Neural cell (in vitro differentiated cells): Measurements from ENCODE around the gene RBAK. TPM values are rescaled to one million over a fixed set of nuclear protein-coding genes. Genes with fewer than 3 reads are reported as not detected.

Experiments used
- H2AFZ ChIP-seq: fragments of 200-600, 300-800 bp; sonication (generic), shearing (Covaris generic); 2 replicates; pipeline ENCODE4 v1.6.0; 2014; ENCODE audit warnings: low read depth, mild to moderate bottlenecking, antibody characterized with exemption, low read length, moderate library complexity
- H3F3A ChIP-seq: fragments of 200-600 bp; shearing (Covaris generic); 2 replicates; pipeline ENCODE4 v1.6.1; 2016; ENCODE audit warnings: mild to moderate bottlenecking, moderate library complexity, mixed read lengths, antibody characterized with exemption, low read length; ENCODE audit not compliant: insufficient read depth, poor library complexity, severe bottlenecking
- H3K27ac ChIP-seq: fragments of 200-600, 300-800 bp; sonication (generic), shearing (Covaris generic); 2 replicates; pipeline ENCODE4 v1.5.1; 2014; ENCODE audit warnings: mild to moderate bottlenecking, low read length, moderate library complexity
- H3K27me3 ChIP-seq: fragments of 300-800, 200-600 bp; sonication (generic), shearing (Covaris generic); 2 replicates; pipeline ENCODE4 v1.6.0; 2014; ENCODE audit warnings: mild to moderate bottlenecking, low read depth, low read length, moderate library complexity; ENCODE audit not compliant: insufficient read depth
- H3K36me3 ChIP-seq: fragments of 300-800, 200-600 bp; sonication (generic), shearing (Covaris generic); 2 replicates; pipeline ENCODE4 v1.5.1; 2014; ENCODE audit warnings: mild to moderate bottlenecking, antibody characterized with exemption, low read length, moderate library complexity; ENCODE audit not compliant: insufficient read depth
- H3K4me2 ChIP-seq: fragments of 300-800, 200-600 bp; sonication (generic), shearing (Covaris generic); 2 replicates; pipeline ENCODE4 v1.6.0; 2014; ENCODE audit warnings: mild to moderate bottlenecking, low read length
- H3K4me3 ChIP-seq: fragments of 300-800, 200-600 bp; sonication (generic), shearing (Covaris generic); 2 replicates; pipeline ENCODE4 v1.5.1; 2014; ENCODE audit warnings: mild to moderate bottlenecking, low read length, moderate library complexity
- H3K79me2 ChIP-seq: fragments of 200-600 bp; shearing (Covaris generic); replicated peaks from 2 replicates; pipeline ENCODE4 v1.6.0; 2014; ENCODE audit warnings: mild to moderate bottlenecking, low read length, moderate library complexity; ENCODE audit not compliant: insufficient read depth
- H3K9ac ChIP-seq: fragments of 300-800, 200-600 bp; sonication (generic), shearing (Covaris generic); 2 replicates; pipeline ENCODE4 v1.6.1; 2016; ENCODE audit warnings: mild to moderate bottlenecking, low read length, mixed read lengths
- H3K9me2 ChIP-seq: fragments of 200-600 bp; shearing (Covaris generic); 2 replicates; pipeline ENCODE4 v1.6.1; 2016; ENCODE audit warnings: mild to moderate bottlenecking, low read length, mixed read lengths; ENCODE audit not compliant: insufficient read depth
- H3K9me3 ChIP-seq: fragments of 200-600, 300-800 bp; sonication (generic), shearing (Covaris generic); 2 replicates; pipeline ENCODE4 v1.6.1; 2016; ENCODE audit warnings: mild to moderate bottlenecking, mixed run types, low read length, moderate library complexity, mixed read lengths
- H4K20me1 ChIP-seq: fragments of 200-600 bp; shearing (Covaris generic); 2 replicates; pipeline ENCODE4 v1.6.1; 2016; ENCODE audit warnings: mild to moderate bottlenecking, mixed run types; ENCODE audit not compliant: insufficient read depth
- EP300 ChIP-seq: fragments of 450-650 bp; conservative IDR thresholded peaks from 2 replicates; pipeline ENCODE4 v1.6.1; 2014; ENCODE audit warnings: antibody characterized with exemption, mild to moderate bottlenecking, moderate library complexity; ENCODE audit not compliant: poor library complexity, severe bottlenecking
- EZH2 ChIP-seq: fragments of 200-600, 300-800 bp; shearing (Covaris generic), sonication (generic); IDR thresholded peaks from 2 replicates; pipeline ENCODE4 v1.6.1; 2014; ENCODE audit warnings: antibody characterized with exemption, low read length, borderline replicate concordance, mild to moderate bottlenecking; ENCODE audit not compliant: insufficient read depth, poor library complexity, severe bottlenecking
- MXI1 ChIP-seq: fragments of 450-650 bp; conservative IDR thresholded peaks from 2 replicates; pipeline ENCODE4 v1.6.1; 2014; ENCODE audit warnings: antibody characterized with exemption, mild to moderate bottlenecking; ENCODE audit not compliant: poor library complexity, severe bottlenecking
- POLR2AphosphoS5 ChIP-seq: IDR thresholded peaks from 2 replicates; pipeline ENCODE4 v1.6.1; 2012
- RAD21 ChIP-seq: fragments of 450-650 bp; conservative IDR thresholded peaks from 2 replicates; pipeline ENCODE4 v1.6.1; 2014; ENCODE audit warnings: antibody characterized with exemption, mild to moderate bottlenecking, moderate library complexity
- SMC3 ChIP-seq: fragments of 450-650 bp; conservative IDR thresholded peaks from 2 replicates; pipeline ENCODE4 v1.6.1; 2014; ENCODE audit warnings: antibody characterized with exemption, mild to moderate bottlenecking, moderate library complexity; ENCODE audit not compliant: poor library complexity
- TAF1 ChIP-seq: IDR thresholded peaks from 2 replicates; pipeline ENCODE4 v1.6.1; 2012; ENCODE audit warnings: low read depth
- polyA plus RNA-seq: library from polyadenylated mRNA; depleted of rRNA; stranded (reverse); fragments of >200 nt; gene quantifications from 2 replicates; pipeline ENCODE4 v1.2.3, GENCODE V29; 2014
- TF ChIP-seq, protein P1 (sequence below): IDR thresholded peaks from 2 replicates; pipeline ENCODE4 v1.6.1; 2012; ENCODE audit warnings: borderline replicate concordance
- TF ChIP-seq, protein P2 (sequence below): fragments of 450-650 bp; IDR thresholded peaks from 2 replicates; pipeline ENCODE4 v1.5.1; 2014; ENCODE audit warnings: antibody characterized with exemption, mild to moderate bottlenecking, moderate library complexity; ENCODE audit not compliant: poor library complexity, severe bottlenecking

The RBAK gene
- polyA plus RNA-seq, 1 donor from 2014 or later = 12.0 TPM

DNA sequence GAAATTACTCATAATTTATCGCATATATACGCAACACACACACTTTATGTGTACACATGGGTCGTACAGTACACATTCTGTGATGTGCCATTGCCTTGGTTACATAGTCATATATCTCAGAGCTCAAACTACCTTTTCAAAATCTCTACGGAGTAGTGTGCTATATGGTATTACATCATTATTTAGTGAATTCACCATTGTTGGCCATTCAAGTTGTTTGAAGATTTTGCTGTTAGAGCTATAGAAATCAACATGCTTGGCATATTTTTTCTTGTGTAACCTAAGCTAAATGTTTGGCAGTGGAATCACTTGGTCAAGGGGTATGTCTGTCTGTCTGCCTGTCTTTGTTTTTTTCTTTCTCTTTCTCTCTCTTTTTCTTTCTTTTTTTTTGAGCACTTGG, 44.7 kb upstream of the RBAK start (continued):
- no peak for TF ChIP-seq EP300

DNA sequence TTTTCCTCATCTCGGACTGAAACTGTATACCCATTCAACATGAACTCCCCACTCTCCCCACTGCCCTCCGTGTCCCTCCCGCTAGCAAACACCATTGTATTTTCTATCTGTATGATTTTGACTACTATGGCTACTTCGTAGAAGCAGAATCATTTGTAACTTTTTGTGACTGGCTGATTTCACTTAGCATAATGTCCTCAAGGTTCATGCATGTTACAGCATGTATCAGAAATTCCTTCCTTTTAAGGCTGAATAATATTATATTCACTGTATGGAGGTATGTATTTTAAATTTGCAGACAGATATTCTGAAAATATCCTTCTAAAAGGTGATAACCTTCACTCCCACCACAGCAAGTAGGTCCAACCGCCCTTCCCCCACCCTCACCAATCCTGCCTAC, 43.7 kb upstream of the RBAK start:
- Histone ChIP-seq H3K9ac (no peak overlapping the region), H3F3A (no peaks in the 10 kb centered on the region), H3K79me2 (no peaks in the 10 kb centered on the region), H4K20me1 (no peaks in the 10 kb centered on the region), H3K4me2 (no peak overlapping the region), H3K36me3 (peaks cover 3% of the 10 kb centered on the region), H3K9me2 (no peaks in the 10 kb centered on the region), H3K27ac (no peak overlapping the region), H3K4me3 (no peak overlapping the region), H3K27me3 (no peaks in the 10 kb centered on the region), H2AFZ (no peak overlapping the region), H3K9me3 (no peaks in the 10 kb centered on the region)
- no peak for TF ChIP-seq EP300
- TF ChIP-seq POLR2AphosphoS5 = no peak
- TF ChIP-seq, protein P1, sequence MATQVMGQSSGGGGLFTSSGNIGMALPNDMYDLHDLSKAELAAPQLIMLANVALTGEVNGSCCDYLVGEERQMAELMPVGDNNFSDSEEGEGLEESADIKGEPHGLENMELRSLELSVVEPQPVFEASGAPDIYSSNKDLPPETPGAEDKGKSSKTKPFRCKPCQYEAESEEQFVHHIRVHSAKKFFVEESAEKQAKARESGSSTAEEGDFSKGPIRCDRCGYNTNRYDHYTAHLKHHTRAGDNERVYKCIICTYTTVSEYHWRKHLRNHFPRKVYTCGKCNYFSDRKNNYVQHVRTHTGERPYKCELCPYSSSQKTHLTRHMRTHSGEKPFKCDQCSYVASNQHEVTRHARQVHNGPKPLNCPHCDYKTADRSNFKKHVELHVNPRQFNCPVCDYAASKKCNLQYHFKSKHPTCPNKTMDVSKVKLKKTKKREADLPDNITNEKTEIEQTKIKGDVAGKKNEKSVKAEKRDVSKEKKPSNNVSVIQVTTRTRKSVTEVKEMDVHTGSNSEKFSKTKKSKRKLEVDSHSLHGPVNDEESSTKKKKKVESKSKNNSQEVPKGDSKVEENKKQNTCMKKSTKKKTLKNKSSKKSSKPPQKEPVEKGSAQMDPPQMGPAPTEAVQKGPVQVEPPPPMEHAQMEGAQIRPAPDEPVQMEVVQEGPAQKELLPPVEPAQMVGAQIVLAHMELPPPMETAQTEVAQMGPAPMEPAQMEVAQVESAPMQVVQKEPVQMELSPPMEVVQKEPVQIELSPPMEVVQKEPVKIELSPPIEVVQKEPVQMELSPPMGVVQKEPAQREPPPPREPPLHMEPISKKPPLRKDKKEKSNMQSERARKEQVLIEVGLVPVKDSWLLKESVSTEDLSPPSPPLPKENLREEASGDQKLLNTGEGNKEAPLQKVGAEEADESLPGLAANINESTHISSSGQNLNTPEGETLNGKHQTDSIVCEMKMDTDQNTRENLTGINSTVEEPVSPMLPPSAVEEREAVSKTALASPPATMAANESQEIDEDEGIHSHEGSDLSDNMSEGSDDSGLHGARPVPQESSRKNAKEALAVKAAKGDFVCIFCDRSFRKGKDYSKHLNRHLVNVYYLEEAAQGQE = no peak
- TF ChIP-seq MXI1 = no peak
- TF ChIP-seq SMC3 = no peak
- no peak for TF ChIP-seq EZH2
- TF ChIP-seq, protein P2, sequence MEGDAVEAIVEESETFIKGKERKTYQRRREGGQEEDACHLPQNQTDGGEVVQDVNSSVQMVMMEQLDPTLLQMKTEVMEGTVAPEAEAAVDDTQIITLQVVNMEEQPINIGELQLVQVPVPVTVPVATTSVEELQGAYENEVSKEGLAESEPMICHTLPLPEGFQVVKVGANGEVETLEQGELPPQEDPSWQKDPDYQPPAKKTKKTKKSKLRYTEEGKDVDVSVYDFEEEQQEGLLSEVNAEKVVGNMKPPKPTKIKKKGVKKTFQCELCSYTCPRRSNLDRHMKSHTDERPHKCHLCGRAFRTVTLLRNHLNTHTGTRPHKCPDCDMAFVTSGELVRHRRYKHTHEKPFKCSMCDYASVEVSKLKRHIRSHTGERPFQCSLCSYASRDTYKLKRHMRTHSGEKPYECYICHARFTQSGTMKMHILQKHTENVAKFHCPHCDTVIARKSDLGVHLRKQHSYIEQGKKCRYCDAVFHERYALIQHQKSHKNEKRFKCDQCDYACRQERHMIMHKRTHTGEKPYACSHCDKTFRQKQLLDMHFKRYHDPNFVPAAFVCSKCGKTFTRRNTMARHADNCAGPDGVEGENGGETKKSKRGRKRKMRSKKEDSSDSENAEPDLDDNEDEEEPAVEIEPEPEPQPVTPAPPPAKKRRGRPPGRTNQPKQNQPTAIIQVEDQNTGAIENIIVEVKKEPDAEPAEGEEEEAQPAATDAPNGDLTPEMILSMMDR = no peak
- no peak for TF ChIP-seq TAF1
- TF ChIP-seq RAD21 = no peak

DNA sequence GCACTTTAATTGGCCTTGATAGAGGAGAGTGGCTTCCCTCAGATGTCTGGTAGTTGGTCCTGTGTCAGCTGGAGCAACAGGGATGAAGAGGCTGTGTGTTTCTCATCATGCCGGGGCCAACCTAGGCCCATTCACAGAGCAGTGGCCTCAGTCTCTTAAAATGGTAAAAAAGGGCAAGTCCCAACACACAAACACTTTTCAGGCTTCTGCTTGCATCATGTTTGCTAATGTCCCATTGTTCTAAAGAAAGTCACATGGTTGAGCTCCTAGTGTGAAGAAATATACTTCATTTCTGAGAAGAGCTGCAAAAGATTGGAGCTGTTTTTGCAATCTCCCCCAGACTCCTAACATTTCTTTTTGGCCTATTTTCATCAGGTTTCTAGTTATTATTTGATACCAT, 40.6 kb upstream of the RBAK start:
- H3F3A ChIP-seq = no peaks in the 10 kb centered on the region
- no peak overlapping the region for H3K9ac ChIP-seq
- H3K4me3 ChIP-seq = no peak overlapping the region
- H3K79me2 ChIP-seq = no peaks in the 10 kb centered on the region
- H3K36me3 ChIP-seq = peaks cover 3% of the 10 kb centered on the region
- no peaks in the 10 kb centered on the region for H3K9me3 ChIP-seq
- no peak overlapping the region for H3K4me2 ChIP-seq
- H4K20me1 ChIP-seq = no peaks in the 10 kb centered on the region
- no peaks in the 10 kb centered on the region for H3K27me3 ChIP-seq
- H3K9me2 ChIP-seq = no peaks in the 10 kb centered on the region
- H3K27ac ChIP-seq = no peak overlapping the region
- TF ChIP-seq MXI1 = no peak
- no peak for TF ChIP-seq TAF1
- no peak for TF ChIP-seq EP300
- no peak for TF ChIP-seq RAD21
- no peak for TF ChIP-seq SMC3
- no peak for TF ChIP-seq POLR2AphosphoS5
- TF ChIP-seq, protein P1 = no peak
- TF ChIP-seq, protein P2 = no peak
- H2AFZ ChIP-seq = no peak overlapping the region
